ENCODE measurements around the gene SPOCK2.

DNA sequence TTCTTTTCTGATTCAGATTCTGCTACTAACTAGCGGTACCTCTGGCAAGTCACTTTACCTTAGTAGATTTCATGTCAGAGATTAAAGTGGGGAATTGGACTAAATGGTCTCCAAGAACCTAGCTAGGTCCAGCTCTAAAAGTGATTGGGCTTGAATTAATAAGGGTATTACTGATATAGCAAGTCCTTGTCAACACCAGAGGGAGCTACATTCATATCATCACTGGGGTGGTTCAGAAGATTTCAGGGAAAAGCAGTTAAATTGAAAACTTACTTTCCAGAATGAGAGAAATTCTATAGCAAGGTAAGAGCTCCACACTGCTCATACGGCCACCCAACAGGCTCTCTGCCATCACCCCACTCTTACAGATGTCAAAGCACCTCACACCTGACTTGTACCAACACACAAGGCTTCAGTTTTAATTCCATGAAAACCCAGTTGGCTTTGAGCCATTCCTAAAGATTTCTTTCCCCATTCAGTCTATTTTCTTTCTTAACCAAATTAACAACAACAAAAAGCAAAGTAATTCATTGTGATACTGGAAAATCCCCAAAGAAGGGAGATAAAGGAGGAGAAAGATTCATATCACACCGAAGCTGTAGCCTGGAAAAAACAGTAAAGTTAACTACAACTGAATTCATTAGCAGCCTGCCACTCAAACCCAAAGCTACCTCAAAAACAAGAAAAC is 38.0 kb upstream of the SPOCK2 start:
- no peak for TF ChIP-seq POLR2A (IDR thresholded peaks at IDR 0.05; ENCODE audit: low read depth, low read length)
- no peak for TF ChIP-seq SPI1 (IDR thresholded peaks at IDR 0.05; ENCODE audit: low read depth, low read length)
- no peak for TF ChIP-seq POLR2AphosphoS5 (IDR thresholded peaks at IDR 0.05; ENCODE audit: low read depth, low read length)
- no peak for TF ChIP-seq TAF1 (IDR thresholded peaks at IDR 0.05; ENCODE audit: low read depth, low read length)

Data from GM12891 (cell line).